Measurements from ENCODE around the gene PARD3. TPM values are rescaled to one million over a fixed set of nuclear protein-coding genes. Genes with fewer than 3 reads are reported as not detected.

PARD3 gene
- total RNA-seq, 1 experiment from 2014 or later, result 51.8 TPM

- no peak for TF ChIP-seq FOXK1 (CRISPR knock-in tag; IDR thresholded peaks at IDR 0.05)
- TF ChIP-seq, protein P1, sequence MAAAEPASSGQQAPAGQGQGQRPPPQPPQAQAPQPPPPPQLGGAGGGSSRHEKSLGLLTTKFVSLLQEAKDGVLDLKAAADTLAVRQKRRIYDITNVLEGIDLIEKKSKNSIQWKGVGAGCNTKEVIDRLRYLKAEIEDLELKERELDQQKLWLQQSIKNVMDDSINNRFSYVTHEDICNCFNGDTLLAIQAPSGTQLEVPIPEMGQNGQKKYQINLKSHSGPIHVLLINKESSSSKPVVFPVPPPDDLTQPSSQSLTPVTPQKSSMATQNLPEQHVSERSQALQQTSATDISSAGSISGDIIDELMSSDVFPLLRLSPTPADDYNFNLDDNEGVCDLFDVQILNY (CRISPR knock-in tag; IDR thresholded peaks at IDR 0.05), result no peak
- no peak for TF ChIP-seq E2F1 (CRISPR knock-in tag; IDR thresholded peaks at IDR 0.05)
- no peak for TF ChIP-seq MAX (CRISPR knock-in tag; IDR thresholded peaks at IDR 0.05)
- no peak for TF ChIP-seq TEAD4 (CRISPR knock-in tag; IDR thresholded peaks at IDR 0.05)
- no peak for TF ChIP-seq TP53 (CRISPR knock-in tag; IDR thresholded peaks at IDR 0.05)
- TF ChIP-seq, protein P2, sequence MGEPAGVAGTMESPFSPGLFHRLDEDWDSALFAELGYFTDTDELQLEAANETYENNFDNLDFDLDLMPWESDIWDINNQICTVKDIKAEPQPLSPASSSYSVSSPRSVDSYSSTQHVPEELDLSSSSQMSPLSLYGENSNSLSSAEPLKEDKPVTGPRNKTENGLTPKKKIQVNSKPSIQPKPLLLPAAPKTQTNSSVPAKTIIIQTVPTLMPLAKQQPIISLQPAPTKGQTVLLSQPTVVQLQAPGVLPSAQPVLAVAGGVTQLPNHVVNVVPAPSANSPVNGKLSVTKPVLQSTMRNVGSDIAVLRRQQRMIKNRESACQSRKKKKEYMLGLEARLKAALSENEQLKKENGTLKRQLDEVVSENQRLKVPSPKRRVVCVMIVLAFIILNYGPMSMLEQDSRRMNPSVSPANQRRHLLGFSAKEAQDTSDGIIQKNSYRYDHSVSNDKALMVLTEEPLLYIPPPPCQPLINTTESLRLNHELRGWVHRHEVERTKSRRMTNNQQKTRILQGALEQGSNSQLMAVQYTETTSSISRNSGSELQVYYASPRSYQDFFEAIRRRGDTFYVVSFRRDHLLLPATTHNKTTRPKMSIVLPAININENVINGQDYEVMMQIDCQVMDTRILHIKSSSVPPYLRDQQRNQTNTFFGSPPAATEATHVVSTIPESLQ (CRISPR knock-in tag; IDR thresholded peaks at IDR 0.05), result no peak
Measured at GRCh38 chr10:34475786-34476185, 339.3 kb downstream of the PARD3 start (continued).

DNA sequence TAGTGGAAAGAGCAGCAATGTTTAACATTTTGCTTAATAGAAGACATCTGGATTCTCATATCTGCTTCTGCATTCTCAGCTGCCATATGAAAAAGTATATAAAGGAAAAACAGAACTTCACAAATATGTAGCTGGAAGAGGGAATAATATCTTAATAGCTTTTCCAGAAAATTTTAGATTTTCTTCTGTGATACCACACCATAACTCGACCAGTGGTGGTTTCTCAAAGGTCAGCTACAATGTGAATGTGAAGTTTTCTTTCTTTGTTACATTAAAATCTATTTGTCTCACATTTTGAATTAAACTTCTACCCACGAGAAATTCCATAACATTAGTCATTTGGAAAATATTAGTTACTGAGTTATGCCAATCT lies 339.8 kb downstream of the PARD3 start:
- Mint-ChIP-seq H3K36me3 (no peaks in the 10 kb centered on the region), H3K4me3 (no peak overlapping the region), H3K27me3 (ENCODE audit: low read depth) (no peaks in the 10 kb centered on the region), H3K4me1 (peaks cover 7% of the 10 kb centered on the region), H3K27ac (no peak overlapping the region), H3K9me3 (no peaks in the 10 kb centered on the region)
- CTCF ChIA-PET, result no interaction called here
- TF ChIP-seq MAX (CRISPR knock-in tag; IDR thresholded peaks at IDR 0.05) (no peak), EMX1 (CRISPR knock-in tag; IDR thresholded peaks at IDR 0.05) (no peak), USF2 (CRISPR knock-in tag; IDR thresholded peaks at IDR 0.05) (no peak), FOXJ3 (CRISPR knock-in tag; IDR thresholded peaks at IDR 0.05; ENCODE audit: borderline replicate concordance) (no peak), ZNF425 (CRISPR knock-in tag; conservative IDR thresholded peaks at IDR 0.05) (no peak), TP53 (CRISPR knock-in tag; IDR thresholded peaks at IDR 0.05) (no peak), CTCF (IDR thresholded peaks at IDR 0.05) (no peak), ZNF121 (CRISPR knock-in tag; IDR thresholded peaks at IDR 0.05) (no peak)
- TF ChIP-seq, protein P3, sequence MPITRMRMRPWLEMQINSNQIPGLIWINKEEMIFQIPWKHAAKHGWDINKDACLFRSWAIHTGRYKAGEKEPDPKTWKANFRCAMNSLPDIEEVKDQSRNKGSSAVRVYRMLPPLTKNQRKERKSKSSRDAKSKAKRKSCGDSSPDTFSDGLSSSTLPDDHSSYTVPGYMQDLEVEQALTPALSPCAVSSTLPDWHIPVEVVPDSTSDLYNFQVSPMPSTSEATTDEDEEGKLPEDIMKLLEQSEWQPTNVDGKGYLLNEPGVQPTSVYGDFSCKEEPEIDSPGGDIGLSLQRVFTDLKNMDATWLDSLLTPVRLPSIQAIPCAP (CRISPR knock-in tag; IDR thresholded peaks at IDR 0.05), result no peak
- POLR2A ChIA-PET, result interaction anchor here (0.7 kb wide), 1 partner anchor 17 kb away, joined by 3 read pairs; no protein-coding TSS in a partner anchor
- ATAC-seq, result no peak
- DNase-seq (ENCODE audit: low spot score), result no peak
